SK-N-SH (cell line): ENCODE results near the gene LRRIQ1.

Experiments
- EZH2phosphoT487 ChIP-seq: fragments of 200-600 bp; sonication (generic); IDR thresholded peaks from 2 replicates; pipeline ENCODE4 v1.6.1; 2017; ENCODE audit warnings: low read depth, mixed run types, mild to moderate bottlenecking, antibody characterized with exemption, moderate library complexity, borderline replicate concordance
- JUND ChIP-seq: IDR thresholded peaks from 2 replicates; pipeline ENCODE4 v1.4.0; 2012
- MAX ChIP-seq: IDR thresholded peaks from 2 replicates; pipeline ENCODE4 v1.4.0; 2012; ENCODE audit warnings: low read depth
- REST ChIP-seq: IDR thresholded peaks from 2 replicates; pipeline ENCODE4 v1.6.1; 2012; ENCODE audit warnings: mild to moderate bottlenecking, low read depth, low read length, moderate library complexity
- TF ChIP-seq, protein P1 (sequence below): fragments of 200-600 bp; sonication (generic); IDR thresholded peaks from 2 replicates; pipeline ENCODE4 v1.6.1; 2017; ENCODE audit warnings: antibody characterized with exemption, mild to moderate bottlenecking, moderate library complexity
- TF ChIP-seq, protein P2 (sequence below): IDR thresholded peaks from 2 replicates; pipeline ENCODE4; 2012
- TF ChIP-seq, protein P3 (sequence below): IDR thresholded peaks from 2 replicates; pipeline ENCODE4 v1.4.0; 2012; ENCODE audit warnings: low read depth, borderline replicate concordance

GRCh38 chr12:85156569-85156968, 120.4 kb downstream of the LRRIQ1 start:
- TF ChIP-seq, protein P1, sequence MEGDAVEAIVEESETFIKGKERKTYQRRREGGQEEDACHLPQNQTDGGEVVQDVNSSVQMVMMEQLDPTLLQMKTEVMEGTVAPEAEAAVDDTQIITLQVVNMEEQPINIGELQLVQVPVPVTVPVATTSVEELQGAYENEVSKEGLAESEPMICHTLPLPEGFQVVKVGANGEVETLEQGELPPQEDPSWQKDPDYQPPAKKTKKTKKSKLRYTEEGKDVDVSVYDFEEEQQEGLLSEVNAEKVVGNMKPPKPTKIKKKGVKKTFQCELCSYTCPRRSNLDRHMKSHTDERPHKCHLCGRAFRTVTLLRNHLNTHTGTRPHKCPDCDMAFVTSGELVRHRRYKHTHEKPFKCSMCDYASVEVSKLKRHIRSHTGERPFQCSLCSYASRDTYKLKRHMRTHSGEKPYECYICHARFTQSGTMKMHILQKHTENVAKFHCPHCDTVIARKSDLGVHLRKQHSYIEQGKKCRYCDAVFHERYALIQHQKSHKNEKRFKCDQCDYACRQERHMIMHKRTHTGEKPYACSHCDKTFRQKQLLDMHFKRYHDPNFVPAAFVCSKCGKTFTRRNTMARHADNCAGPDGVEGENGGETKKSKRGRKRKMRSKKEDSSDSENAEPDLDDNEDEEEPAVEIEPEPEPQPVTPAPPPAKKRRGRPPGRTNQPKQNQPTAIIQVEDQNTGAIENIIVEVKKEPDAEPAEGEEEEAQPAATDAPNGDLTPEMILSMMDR: no peak
- TF ChIP-seq, protein P2, sequence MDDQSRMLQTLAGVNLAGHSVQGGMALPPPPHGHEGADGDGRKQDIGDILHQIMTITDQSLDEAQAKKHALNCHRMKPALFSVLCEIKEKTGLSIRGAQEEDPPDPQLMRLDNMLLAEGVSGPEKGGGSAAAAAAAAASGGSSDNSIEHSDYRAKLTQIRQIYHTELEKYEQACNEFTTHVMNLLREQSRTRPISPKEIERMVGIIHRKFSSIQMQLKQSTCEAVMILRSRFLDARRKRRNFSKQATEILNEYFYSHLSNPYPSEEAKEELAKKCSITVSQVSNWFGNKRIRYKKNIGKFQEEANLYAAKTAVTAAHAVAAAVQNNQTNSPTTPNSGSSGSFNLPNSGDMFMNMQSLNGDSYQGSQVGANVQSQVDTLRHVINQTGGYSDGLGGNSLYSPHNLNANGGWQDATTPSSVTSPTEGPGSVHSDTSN: no peak
- TF ChIP-seq, protein P3, sequence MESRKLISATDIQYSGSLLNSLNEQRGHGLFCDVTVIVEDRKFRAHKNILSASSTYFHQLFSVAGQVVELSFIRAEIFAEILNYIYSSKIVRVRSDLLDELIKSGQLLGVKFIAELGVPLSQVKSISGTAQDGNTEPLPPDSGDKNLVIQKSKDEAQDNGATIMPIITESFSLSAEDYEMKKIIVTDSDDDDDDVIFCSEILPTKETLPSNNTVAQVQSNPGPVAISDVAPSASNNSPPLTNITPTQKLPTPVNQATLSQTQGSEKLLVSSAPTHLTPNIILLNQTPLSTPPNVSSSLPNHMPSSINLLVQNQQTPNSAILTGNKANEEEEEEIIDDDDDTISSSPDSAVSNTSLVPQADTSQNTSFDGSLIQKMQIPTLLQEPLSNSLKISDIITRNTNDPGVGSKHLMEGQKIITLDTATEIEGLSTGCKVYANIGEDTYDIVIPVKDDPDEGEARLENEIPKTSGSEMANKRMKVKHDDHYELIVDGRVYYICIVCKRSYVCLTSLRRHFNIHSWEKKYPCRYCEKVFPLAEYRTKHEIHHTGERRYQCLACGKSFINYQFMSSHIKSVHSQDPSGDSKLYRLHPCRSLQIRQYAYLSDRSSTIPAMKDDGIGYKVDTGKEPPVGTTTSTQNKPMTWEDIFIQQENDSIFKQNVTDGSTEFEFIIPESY: no peak
- TF ChIP-seq JUND (no peak), MAX (no peak), REST (no peak), EZH2phosphoT487 (no peak)
